Measurements from ENCODE around the gene TACO1. TPM values are rescaled to one million over a fixed set of nuclear protein-coding genes. Genes with fewer than 3 reads are reported as not detected.

Gene TACO1
- total RNA-seq: 10 to 100 TPM; 25.7 to 29.2 TPM

DNA sequence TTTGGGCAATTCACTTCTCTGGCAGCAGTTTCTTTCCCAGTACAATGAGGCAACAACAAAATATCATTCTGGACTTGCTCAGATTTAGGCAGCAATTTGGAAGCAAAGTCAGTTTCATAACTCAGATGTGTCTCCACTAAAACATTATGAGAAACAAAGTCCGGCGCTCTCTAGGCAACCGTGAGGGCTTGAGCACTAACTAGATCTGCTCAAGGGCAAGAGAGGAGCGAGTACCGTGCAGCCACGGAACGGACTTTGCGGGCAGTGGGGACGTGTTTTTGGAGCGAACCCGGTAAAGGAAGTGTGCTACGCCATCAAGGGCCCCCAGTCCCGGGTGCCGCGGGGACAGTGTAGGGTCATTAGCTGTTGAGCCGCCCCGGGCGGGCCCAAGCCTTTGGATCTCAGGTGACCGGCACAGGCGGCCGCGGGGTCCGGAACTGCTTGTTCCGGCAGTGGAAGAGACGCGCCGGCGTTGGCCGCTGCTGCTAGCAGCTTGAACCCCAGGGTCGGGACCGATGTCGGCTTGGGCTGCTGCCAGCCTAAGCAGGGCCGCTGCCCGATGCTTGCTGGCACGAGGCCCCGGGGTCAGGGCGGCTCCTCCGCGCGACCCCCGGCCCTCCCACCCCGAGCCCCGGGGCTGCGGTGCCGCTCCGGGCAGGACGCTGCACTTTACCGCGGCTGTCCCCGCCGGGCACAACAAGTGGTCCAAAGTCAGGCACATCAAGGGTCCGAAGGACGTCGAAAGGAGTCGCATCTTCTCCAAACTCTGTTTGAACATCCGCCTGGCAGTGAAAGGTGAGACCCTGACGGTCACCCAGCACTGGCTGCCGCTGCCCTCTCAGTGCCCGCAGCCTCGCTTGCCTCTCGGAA lies at the start of gene TACO1:
Gene TACO1 (plus strand): TSS at position 327 of the 870 bp plus-strand sequence. CDS start 189 bp downstream, at position 516.
- Mint-ChIP-seq H3K27me3 (no peaks in the 10 kb centered on the region), H3K4me1 (peaks cover 31% of the 10 kb centered on the region), H3K36me3 (ENCODE audit: low read depth) (peaks cover 9% of the 10 kb centered on the region), H3K27ac (peak within 1 kb of the TSS; percentile 95), H3K4me3 (peak within 1 kb of the TSS; percentile 97), H3K9me3 (ENCODE audit: low read depth) (no peaks in the 10 kb centered on the region)
- peak; percentile 94 for ATAC-seq
- DNase-seq: peak; percentile 87
- intact Hi-C loops (cut with DNase I, micrococcal nuclease): loop anchor here (1.0 to 2.0 kb wide), 3 partner anchors 21 to 51 kb away; partner anchors contain the start of genes DCAF7 (in 2 of the 2) and MAP3K3 (in 1 of the 2)
- CTCF ChIA-PET: interaction anchor here (0.8 to 2.7 kb wide), 3 partner anchors 10 to 173 kb away, joined by 3 to 21 read pairs (median 4); no protein-coding TSS in a partner anchor
- POLR2A ChIA-PET: interaction anchor here (1.2 kb wide), 1 partner anchor 50 kb away, joined by 4 read pairs; the partner anchor contains the start of gene DCAF7

- ChIA-PET CTCF (interaction anchor here (0.8 to 2.1 kb wide), 2 partner anchors 50 to 127 kb away, joined by 3 to 14 read pairs; no protein-coding TSS in a partner anchor), POLR2A (no interaction called here)
- H3K4me1 Mint-ChIP-seq: peaks cover 45% of the 10 kb centered on the region
- H3K27ac Mint-ChIP-seq: peak overlapping the region; percentile 67
- H3K4me3 Mint-ChIP-seq: peak overlapping the region; percentile 91
- DNase-seq: no peak
- intact Hi-C loops (cut with DNase I, micrococcal nuclease): loop anchor here (5.0 to 10.0 kb wide), 2 partner anchors 283 to 585 kb away; partner anchors contain the start of gene TANC2 (in 1 of the 2)
- no peaks in the 10 kb centered on the region for H3K9me3 Mint-ChIP-seq (ENCODE audit: low read depth)
- no peaks in the 10 kb centered on the region for H3K27me3 Mint-ChIP-seq
- no peak for ATAC-seq
- H3K36me3 Mint-ChIP-seq (ENCODE audit: low read depth): peaks cover 20% of the 10 kb centered on the region
These were observed 48.5 kb upstream of the TACO1 start for GRCh38 chr17:63552211-63552610.

DNA sequence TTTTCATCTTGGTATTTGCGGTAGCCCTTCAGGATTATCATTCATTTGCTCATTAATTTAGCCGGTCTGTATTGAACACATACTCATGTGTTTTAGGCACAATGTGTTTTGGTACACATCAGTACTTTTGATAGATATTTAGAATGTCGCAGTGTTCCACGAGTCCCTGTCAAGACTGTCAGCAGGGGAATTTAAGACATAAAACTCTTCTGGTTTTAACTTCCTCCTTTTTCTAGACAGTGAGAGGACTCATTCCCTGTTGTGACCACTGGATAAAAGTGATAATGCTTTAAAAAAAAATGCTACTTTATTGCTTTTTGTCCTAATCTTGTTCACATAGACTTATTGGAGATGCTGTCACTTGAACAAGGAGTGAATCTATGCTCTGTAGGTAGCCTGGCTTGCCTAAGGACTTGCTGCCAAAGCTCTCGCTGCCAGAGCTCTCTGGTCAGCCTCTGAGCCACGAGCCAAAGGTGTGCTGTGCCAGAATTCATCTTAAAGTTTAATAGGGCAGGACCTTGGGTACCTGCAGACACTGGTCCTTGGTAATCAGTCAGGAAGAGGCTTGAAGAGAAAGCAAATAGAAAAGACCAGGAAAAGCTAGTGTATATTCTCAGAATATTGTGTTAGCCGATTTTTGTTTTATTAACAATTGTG lies 45.1 kb upstream of the TACO1 start:
- ATAC-seq: no peak

DNA sequence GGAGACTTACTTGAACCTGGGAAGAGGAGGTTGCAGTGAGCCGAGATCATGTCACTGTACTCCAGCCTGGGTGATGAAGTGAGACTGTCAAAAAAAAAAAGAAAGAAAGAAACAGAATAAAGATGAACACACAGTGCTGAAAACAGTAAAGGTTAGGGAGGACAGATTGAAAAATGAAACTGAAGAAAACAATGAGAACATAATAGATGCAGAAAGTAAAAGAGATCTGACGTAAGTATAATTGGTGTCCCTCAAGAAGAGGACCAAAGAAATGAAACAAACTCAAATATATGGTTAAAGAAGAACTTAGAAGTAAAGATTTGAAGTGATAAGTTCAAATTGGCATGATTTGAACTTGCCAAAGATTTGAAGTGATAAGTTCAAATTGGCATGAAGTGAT lies 43.3 kb upstream of the TACO1 start:
- Mint-ChIP-seq H3K36me3 (ENCODE audit: low read depth) (peaks cover 18% of the 10 kb centered on the region), H3K27ac (peak overlapping the region; percentile 10), H3K4me1 (peaks cover 72% of the 10 kb centered on the region), H3K4me3 (no peak overlapping the region), H3K27me3 (no peaks in the 10 kb centered on the region), H3K9me3 (ENCODE audit: low read depth) (no peaks in the 10 kb centered on the region)
- ChIA-PET CTCF (interaction anchor here (1.0 kb wide), 2 partner anchors 54 kb away, joined by 3 to 5 read pairs; no protein-coding TSS in a partner anchor), POLR2A (interaction anchor here (0.6 kb wide), 1 partner anchor 34 kb away, joined by 3 read pairs; no protein-coding TSS in a partner anchor)
- DNase-seq (no peak), ATAC-seq (no peak)
- intact Hi-C loops (cut with DNase I, micrococcal nuclease): loop anchor here in 1 of 2 experiments (10.0 kb wide), 1 partner anchor 277 kb away; no protein-coding TSS in a partner anchor

More for the DNA sequence above, 45.1 kb upstream of the TACO1 start:
- ChIA-PET POLR2A (no interaction called here), CTCF (interaction anchor here (1.1 to 1.7 kb wide), 4 partner anchors 9 to 56 kb away, joined by 3 to 8 read pairs (median 4); no protein-coding TSS in a partner anchor)
- Mint-ChIP-seq H3K4me1 (peaks cover 63% of the 10 kb centered on the region), H3K4me3 (no peak overlapping the region), H3K36me3 (ENCODE audit: low read depth) (peaks cover 23% of the 10 kb centered on the region), H3K27ac (no peak overlapping the region), H3K9me3 (ENCODE audit: low read depth) (no peaks in the 10 kb centered on the region), H3K27me3 (no peaks in the 10 kb centered on the region)
- DNase-seq: no peak
- intact Hi-C loops (cut with DNase I, micrococcal nuclease): loop anchor here in 1 of 2 experiments (10.0 kb wide), 1 partner anchor 279 kb away; no protein-coding TSS in a partner anchor

DNA sequence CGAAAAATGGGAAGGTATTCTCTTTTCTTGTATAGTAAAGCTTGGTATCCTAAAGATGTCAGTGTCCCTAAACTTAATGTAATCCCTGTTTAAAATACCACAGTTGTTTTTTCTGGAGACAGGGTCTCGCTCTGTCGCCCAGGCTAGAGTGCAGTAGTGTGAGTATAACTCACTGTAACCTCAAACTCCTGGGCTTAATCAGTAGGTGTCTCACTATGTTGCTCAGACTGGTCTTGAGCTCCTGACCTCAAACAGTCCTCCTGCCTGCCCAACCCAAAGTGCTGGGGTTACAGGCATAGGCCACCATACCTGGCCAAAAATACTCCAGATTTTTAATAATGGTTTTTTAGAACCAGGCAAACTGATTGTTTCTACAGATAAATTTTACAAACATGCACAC lies 42.3 kb upstream of the TACO1 start:
- peaks cover 65% of the 10 kb centered on the region for H3K4me1 Mint-ChIP-seq
- intact Hi-C loops (cut with DNase I, micrococcal nuclease): loop anchor here in 1 of 2 experiments (10.0 kb wide), 1 partner anchor 276 kb away; no protein-coding TSS in a partner anchor
- no peak overlapping the region for H3K27ac Mint-ChIP-seq
- peaks cover 17% of the 10 kb centered on the region for H3K36me3 Mint-ChIP-seq (ENCODE audit: low read depth)
- H3K27me3 Mint-ChIP-seq: no peaks in the 10 kb centered on the region
- POLR2A ChIA-PET: no interaction called here
- H3K9me3 Mint-ChIP-seq (ENCODE audit: low read depth): no peaks in the 10 kb centered on the region
- no peak for DNase-seq
- no peak overlapping the region for H3K4me3 Mint-ChIP-seq
- CTCF ChIA-PET: interaction anchor here (1.0 kb wide), 1 partner anchor 53 kb away, joined by 5 read pairs; no protein-coding TSS in a partner anchor
- peak; percentile 58 for ATAC-seq

- Mint-ChIP-seq H3K27me3 (no peaks in the 10 kb centered on the region), H3K27ac (no peak overlapping the region), H3K9me3 (ENCODE audit: low read depth) (no peaks in the 10 kb centered on the region), H3K4me1 (peaks cover 47% of the 10 kb centered on the region), H3K36me3 (ENCODE audit: low read depth) (peaks cover 14% of the 10 kb centered on the region), H3K4me3 (no peak overlapping the region)
- CTCF ChIA-PET: interaction anchor here (1.1 kb wide), 1 partner anchor 136 kb away, joined by 3 read pairs; no protein-coding TSS in a partner anchor
- no peak for DNase-seq
- no peak for ATAC-seq
- intact Hi-C loops (cut with DNase I, micrococcal nuclease): no loop called here
- POLR2A ChIA-PET: no interaction called here
These were observed 38.9 kb upstream of the TACO1 start for GRCh38 chr17:63561819-63562218.

DNA sequence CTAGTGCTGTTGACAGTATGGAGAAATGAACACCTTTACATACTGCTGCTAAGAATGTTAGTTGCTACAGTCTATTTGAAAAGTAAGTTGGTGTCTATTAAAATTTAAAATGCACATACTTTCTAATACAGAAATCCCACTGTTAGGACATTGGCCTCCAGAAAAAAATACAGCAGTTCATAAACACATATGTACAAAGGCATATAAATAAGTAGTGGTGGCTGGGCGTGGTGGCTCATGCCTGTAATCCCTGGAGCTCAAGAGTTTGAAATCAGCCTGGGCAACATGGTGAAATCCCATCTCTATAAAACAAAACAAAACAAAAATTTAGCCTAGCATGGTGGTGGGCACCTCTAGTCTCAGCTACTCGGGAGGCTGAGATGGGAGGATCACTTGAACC lies 37.4 kb upstream of the TACO1 start:
- POLR2A ChIA-PET: interaction anchor here (0.6 kb wide), 1 partner anchor 10 kb away, joined by 3 read pairs; no protein-coding TSS in a partner anchor
- H3K4me3 Mint-ChIP-seq: no peak overlapping the region

GRCh38 chr17:63564562-63564961 lies 36.1 kb upstream of the TACO1 start:
- ATAC-seq: no peak
- Mint-ChIP-seq H3K27me3 (no peaks in the 10 kb centered on the region), H3K36me3 (ENCODE audit: low read depth) (peaks cover 7% of the 10 kb centered on the region), H3K27ac (no peak overlapping the region), H3K9me3 (ENCODE audit: low read depth) (no peaks in the 10 kb centered on the region), H3K4me1 (peaks cover 35% of the 10 kb centered on the region), H3K4me3 (no peak overlapping the region)
- intact Hi-C loops (cut with DNase I, micrococcal nuclease): no loop called here
- ChIA-PET POLR2A (no interaction called here), CTCF (interaction anchor here (0.6 to 2.7 kb wide), 6 partner anchors 9 to 1451 kb away, joined by 3 to 11 read pairs (median 4); partner anchors contain the start of gene MAP3K3)
- no peak for DNase-seq

More for the DNA sequence above, 37.4 kb upstream of the TACO1 start:
- peaks cover 39% of the 10 kb centered on the region for H3K4me1 Mint-ChIP-seq
- DNase-seq: no peak
- no peaks in the 10 kb centered on the region for H3K27me3 Mint-ChIP-seq
- no peak overlapping the region for H3K27ac Mint-ChIP-seq
- CTCF ChIA-PET: interaction anchor here (0.7 to 0.8 kb wide), 2 partner anchors 20 to 36 kb away, joined by 3 read pairs; no protein-coding TSS in a partner anchor
- peaks cover 7% of the 10 kb centered on the region for H3K36me3 Mint-ChIP-seq (ENCODE audit: low read depth)
- intact Hi-C loops (cut with DNase I, micrococcal nuclease): no loop called here
- H3K9me3 Mint-ChIP-seq (ENCODE audit: low read depth): no peaks in the 10 kb centered on the region
- ATAC-seq: no peak

DNA sequence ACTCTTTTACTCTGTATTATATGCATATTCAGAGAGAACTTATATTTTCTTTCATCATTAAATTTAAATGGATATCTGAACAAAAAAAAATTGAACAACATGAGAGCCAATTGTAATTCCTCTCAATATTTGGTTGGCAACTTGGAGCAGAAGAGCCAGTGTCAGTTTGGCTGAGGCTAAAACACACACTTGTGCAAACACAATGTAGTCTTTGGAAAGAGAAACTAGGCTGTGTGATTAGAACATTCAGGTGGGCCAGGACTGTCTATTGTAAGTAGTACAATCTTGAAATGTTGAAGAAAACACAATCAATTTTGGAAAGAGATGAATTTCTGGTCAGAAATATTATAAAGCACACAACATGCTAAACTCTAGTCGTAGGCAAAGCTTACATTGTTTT lies 33.5 kb upstream of the TACO1 start:
- peaks cover 8% of the 10 kb centered on the region for H3K36me3 Mint-ChIP-seq (ENCODE audit: low read depth)
- DNase-seq: no peak
- intact Hi-C loops (cut with DNase I, micrococcal nuclease): no loop called here
- ATAC-seq: no peak
- CTCF ChIA-PET: no interaction called here
- POLR2A ChIA-PET: no interaction called here
- H3K9me3 Mint-ChIP-seq (ENCODE audit: low read depth): no peaks in the 10 kb centered on the region
- no peak overlapping the region for H3K27ac Mint-ChIP-seq
- H3K4me1 Mint-ChIP-seq: peaks cover 31% of the 10 kb centered on the region
- no peaks in the 10 kb centered on the region for H3K27me3 Mint-ChIP-seq
- H3K4me3 Mint-ChIP-seq: no peak overlapping the region

GRCh38 chr17:63568563-63568962 lies 32.1 kb upstream of the TACO1 start:
- H3K9me3 Mint-ChIP-seq (ENCODE audit: low read depth): no peaks in the 10 kb centered on the region
- peaks cover 6% of the 10 kb centered on the region for H3K36me3 Mint-ChIP-seq (ENCODE audit: low read depth)
- H3K27me3 Mint-ChIP-seq: no peaks in the 10 kb centered on the region
- POLR2A ChIA-PET: no interaction called here
- H3K4me1 Mint-ChIP-seq: peaks cover 32% of the 10 kb centered on the region
- no peak overlapping the region for H3K27ac Mint-ChIP-seq
- intact Hi-C loops (cut with DNase I, micrococcal nuclease): no loop called here
- ATAC-seq (no peak), DNase-seq (no peak)
- CTCF ChIA-PET: interaction anchor here (0.6 to 1.2 kb wide), 4 partner anchors 14 to 126 kb away, joined by 3 to 10 read pairs (median 3); no protein-coding TSS in a partner anchor
- H3K4me3 Mint-ChIP-seq: no peak overlapping the region

All from activated CD4-positive, alpha-beta T cell treated with anti-CD3 and anti-CD28 coated beads for 36 hours (primary cell).